GM12864 (cell line): Measurements from ENCODE around the gene TEX14.
"Not testable (repeated sequence)": the region's sequence is repeated elsewhere in the genome, so short reads cannot be mapped to it uniquely, and the experiment has no call there.

Experiments used
- DNase-seq: peaks from one replicate; pipeline ENCODE4 v3.0.0-alpha.2; 2011; ENCODE audit warnings: low read depth
- H3K4me3 ChIP-seq: 2 replicates; pipeline ENCODE4 v1.5.1; 2011; ENCODE audit warnings: mild to moderate bottlenecking, low read depth, low read length, control low read depth
- TF ChIP-seq, protein P1 (sequence below): IDR thresholded peaks from 2 replicates; pipeline ENCODE4 v1.5.1; 2011; ENCODE audit warnings: low read depth, mild to moderate bottlenecking, moderate library complexity, low read length, control low read depth, inconsistent platforms; ENCODE audit errors: missing control alignments

The TEX14 gene

DNA sequence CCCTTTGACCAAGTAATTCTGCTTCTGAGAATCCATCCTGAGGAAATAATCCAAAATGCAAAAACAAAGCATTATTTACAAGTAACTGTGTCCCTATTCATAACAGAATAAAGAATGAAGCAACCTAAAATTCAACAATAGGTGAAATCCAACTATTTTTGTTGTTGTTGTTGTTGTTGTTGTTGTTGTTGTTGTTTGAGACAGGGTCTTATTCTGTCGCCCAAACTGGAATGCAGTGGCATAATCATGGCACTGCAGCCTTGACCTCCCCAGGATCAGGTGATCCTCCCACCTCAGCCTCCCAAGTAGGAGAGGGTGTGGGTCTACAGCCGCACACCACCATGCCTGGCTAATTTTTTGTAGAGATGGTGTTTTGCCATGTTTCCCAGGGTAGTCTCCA is 101.5 kb downstream of the TEX14 start:
- DNase-seq, result no peak
- TF ChIP-seq, protein P1, sequence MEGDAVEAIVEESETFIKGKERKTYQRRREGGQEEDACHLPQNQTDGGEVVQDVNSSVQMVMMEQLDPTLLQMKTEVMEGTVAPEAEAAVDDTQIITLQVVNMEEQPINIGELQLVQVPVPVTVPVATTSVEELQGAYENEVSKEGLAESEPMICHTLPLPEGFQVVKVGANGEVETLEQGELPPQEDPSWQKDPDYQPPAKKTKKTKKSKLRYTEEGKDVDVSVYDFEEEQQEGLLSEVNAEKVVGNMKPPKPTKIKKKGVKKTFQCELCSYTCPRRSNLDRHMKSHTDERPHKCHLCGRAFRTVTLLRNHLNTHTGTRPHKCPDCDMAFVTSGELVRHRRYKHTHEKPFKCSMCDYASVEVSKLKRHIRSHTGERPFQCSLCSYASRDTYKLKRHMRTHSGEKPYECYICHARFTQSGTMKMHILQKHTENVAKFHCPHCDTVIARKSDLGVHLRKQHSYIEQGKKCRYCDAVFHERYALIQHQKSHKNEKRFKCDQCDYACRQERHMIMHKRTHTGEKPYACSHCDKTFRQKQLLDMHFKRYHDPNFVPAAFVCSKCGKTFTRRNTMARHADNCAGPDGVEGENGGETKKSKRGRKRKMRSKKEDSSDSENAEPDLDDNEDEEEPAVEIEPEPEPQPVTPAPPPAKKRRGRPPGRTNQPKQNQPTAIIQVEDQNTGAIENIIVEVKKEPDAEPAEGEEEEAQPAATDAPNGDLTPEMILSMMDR, result no peak
- H3K4me3 ChIP-seq, result no peak overlapping the region

DNA sequence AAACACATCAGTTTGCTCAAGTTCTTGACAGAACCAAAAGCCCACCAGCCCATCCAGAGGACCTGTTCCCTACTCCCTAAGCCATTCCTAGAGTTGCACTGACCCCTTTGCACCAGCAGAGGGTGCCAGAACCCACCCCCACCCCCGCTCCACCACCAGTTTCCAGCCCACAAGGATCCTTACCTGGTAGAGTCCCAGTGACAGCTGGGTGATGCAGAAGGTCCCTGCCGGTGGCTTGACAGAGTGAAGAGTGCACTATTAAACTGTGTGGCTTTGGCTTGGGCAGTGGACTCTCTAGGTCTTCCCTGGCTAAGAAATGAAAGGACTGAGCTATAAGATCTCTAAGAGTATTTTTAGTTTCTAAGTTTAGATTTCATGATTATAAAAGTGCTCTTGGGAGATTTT is 104.1 kb downstream of the TEX14 start:
- TF ChIP-seq, protein P1, result peak; percentile 99
- H3K4me3 ChIP-seq, result no peak overlapping the region
- DNase-seq, result peak; percentile 21

DNA sequence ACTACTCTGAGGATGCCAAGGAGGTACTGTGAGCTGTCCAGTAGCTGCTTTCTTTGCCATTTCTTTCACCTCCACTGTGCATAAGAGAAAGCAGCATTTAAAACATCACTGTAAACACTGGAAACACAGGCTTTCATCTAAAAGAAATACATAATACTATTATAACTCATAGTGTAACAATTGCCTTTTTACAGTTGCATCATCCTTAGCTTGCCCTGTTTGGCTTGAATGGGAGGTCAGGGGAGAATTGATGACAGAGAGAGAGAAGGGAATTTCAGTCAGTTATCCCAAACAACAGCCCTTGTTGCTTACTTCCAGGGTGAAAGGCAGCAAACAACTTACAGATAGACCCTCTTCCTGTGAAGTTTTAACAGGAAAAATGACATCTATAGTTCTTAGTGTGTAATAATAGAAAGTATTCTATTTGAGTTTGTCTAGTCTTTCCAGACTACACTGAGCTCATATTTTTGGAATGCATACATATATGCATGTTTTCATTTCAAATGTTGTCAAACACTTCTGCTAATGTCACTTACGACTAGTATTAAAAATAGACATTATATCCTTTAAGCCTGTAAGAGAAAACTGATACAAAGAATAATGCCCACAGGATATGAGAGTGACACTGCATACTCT is 105.7 kb downstream of the TEX14 start:
- TF ChIP-seq, protein P1, result no peak
- DNase-seq, result no peak
- no peak overlapping the region for H3K4me3 ChIP-seq

DNA sequence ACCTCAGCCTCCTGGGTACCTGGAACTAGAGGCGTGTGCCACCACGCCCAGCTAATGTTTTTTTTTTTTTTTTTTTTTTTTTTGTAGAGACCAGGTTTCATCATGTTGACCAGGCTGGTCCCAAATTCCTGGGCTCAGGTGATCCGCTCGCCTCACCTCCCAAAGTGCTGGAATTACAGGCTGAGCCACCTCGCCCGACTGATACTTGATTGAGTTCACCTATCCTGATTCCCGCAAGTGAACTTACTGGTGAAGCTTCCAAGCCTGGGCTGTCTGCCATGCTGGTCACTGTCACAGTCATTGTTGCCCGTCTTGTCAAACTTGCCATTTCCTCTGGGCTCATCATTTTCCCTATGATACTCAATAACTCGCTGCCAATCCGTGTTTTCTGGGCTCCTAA is 106.3 kb downstream of the TEX14 start:
- DNase-seq, result no peak
- H3K4me3 ChIP-seq, result no peak overlapping the region
- TF ChIP-seq, protein P1, result no peak

DNA sequence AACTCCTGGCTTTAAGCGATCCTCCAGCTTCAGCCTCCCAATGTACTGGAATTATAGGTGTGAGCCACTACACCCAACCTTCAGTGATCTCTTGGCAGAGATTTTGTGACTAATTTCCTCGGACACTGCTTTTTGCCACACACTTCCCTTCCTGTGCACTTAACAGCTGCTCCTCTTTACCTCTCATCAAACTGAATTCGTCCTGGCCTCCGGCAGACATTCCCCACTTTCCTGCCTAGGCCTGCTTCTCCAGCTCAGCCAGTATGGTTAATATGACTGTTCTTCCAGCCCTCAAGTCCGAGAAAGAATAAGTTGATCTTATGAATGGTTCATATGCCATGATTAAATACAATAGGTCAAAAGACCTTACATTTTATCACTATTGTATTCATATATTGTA is 108.4 kb downstream of the TEX14 start:
- TF ChIP-seq, protein P1, result no peak
- no peak for DNase-seq
- no peak overlapping the region for H3K4me3 ChIP-seq

DNA sequence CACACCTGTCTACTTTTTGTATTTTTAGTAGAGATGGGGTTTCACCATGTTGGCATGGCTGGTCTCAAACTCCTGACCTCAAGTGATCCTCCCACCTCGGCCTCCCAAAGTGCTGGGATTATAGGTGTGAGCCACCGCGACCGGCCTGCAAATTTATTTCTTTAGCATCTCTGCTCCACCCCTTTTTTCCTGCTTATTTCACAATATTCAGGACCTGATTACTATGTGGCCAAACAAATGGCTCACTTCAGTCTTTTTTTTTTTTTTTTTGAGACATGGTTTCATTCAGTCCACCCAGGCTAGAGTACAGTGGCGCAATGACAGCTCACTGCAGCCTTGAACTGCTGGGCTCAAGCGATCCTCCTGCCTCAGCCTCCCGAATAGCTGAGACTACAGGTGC is 109.1 kb downstream of the TEX14 start:
- not testable (repeated sequence) for DNase-seq, H3K4me3 ChIP-seq

DNA sequence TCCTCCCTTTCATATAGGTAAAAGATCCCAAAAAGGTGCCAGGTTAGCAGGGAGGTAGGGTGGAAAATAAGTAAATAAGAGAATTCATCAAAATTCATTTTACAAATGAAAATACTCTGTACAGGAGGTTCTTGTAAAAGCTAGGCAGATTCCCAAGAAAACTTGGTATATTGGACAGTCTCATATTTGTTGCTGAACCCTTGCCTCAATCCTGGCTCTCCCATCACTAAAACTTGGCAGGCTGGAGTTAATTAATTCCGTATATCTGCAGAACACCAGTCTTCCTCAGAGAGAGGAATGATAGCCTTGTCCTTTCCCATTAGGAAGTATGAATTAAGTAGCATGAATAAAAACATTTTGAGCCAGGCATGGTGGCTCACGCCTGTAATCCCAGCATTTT is 111.2 kb downstream of the TEX14 start:
- H3K4me3 ChIP-seq, result no peak overlapping the region
- TF ChIP-seq, protein P1, result no peak
- DNase-seq, result no peak
